Epithelial cell of proximal tubule (primary cell): ENCODE results near the gene ACOX3. TPM values are rescaled to one million over a fixed set of nuclear protein-coding genes. Genes with fewer than 3 reads are reported as not detected.
A peak's percentile ranks its signal among the peaks of the same experiment; 100 is the strongest.

Experiments
- DNase-seq: peaks from one replicate; pipeline ENCODE4 v3.0.0-alpha.2; 2011; ENCODE audit warnings: low read depth
- H3K4me3 ChIP-seq: 2 replicates; pipeline ENCODE4 v1.5.1; 2011; ENCODE audit warnings: low read depth, mild to moderate bottlenecking, low read length
- total RNA-seq: library from RNA; depleted of rRNA; stranded (reverse); fragments of >200 nt; gene quantifications from 2 replicates; pipeline ENCODE4 v1.2.3, GENCODE V29; 2015
- TF ChIP-seq, protein P1 (sequence below): conservative IDR thresholded peaks from 2 replicates; pipeline ENCODE4 v1.5.1; 2012; ENCODE audit warnings: low read depth, mild to moderate bottlenecking, low read length

Gene ACOX3
- total RNA-seq, 1 donor from 2014 or later = 10.5 TPM

DNA sequence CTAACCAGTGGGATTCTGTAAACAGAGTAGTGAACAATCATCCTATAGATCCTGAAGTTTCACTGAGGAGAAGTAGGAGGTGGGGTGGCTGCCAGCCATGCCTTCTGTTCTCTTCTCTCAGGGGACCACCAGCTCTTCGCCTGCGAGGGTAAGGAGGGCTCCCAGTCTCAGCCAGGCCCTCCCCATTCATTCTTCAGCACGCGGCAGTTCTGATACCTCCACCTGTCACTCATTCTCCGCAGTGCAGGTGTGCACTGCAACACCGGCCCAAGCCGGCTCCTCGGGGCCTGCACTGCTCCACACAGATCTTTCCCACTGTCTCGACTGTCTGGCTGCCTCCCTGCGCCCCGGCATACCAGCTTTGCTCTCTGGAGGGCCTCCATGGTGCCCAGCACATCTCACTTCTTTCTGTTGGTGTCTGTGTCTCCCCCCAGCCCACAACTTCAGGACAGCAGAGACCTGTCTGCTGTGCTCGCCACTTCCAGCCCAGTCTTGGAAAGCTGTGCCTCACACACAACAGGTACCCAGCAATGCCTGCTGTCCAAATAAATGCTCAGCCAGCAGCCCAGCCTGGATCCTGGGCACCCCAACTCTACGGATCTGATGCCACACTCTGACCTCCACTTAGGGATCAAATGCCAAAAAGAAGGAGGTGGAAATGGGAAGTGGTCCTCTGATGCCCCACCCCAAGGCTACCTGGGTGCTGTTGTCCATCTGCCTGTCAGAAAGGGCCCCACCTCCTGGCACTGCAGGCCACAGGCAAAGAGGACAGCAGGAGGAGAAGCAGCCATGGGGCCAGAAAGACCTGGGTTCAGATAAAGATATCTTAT, 29.0 kb downstream of the ACOX3 start:
- TF ChIP-seq, protein P1, sequence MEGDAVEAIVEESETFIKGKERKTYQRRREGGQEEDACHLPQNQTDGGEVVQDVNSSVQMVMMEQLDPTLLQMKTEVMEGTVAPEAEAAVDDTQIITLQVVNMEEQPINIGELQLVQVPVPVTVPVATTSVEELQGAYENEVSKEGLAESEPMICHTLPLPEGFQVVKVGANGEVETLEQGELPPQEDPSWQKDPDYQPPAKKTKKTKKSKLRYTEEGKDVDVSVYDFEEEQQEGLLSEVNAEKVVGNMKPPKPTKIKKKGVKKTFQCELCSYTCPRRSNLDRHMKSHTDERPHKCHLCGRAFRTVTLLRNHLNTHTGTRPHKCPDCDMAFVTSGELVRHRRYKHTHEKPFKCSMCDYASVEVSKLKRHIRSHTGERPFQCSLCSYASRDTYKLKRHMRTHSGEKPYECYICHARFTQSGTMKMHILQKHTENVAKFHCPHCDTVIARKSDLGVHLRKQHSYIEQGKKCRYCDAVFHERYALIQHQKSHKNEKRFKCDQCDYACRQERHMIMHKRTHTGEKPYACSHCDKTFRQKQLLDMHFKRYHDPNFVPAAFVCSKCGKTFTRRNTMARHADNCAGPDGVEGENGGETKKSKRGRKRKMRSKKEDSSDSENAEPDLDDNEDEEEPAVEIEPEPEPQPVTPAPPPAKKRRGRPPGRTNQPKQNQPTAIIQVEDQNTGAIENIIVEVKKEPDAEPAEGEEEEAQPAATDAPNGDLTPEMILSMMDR = no peak
- no peak overlapping the region for H3K4me3 ChIP-seq
- DNase-seq = no peak

DNA sequence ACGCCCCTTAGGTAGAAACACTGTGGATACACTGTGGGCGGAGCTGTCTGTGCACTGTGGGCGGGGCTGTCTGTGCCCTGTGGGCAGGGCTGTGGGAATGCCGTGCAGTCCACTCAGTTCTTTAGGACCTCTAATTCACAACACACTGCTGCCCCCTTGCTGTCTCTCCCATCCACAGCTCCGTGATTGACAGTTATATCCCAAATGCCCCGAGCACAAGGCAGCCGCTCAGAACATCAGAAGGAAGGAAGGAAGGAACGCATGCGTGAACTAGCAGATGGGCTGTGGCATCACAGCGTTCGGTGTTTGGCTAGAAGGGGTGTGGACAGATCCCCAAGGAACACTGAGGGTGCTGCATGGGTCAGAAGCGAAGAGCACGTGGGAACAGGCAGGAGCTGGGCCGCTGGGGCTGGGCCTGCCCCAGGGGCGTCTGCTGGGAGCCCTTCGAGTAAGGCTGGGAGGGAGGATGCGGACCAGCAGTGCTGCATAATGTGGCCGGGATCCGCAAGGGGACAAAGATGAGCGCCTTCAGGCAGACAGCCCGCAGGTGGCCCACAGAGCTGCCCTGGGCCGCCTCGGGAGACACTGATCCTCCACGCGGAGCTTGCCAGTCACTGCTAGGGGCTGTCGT, 29.8 kb downstream of the ACOX3 start:
- TF ChIP-seq, protein P1 = peak; percentile 47
- no peak for DNase-seq
- no peak overlapping the region for H3K4me3 ChIP-seq

DNA sequence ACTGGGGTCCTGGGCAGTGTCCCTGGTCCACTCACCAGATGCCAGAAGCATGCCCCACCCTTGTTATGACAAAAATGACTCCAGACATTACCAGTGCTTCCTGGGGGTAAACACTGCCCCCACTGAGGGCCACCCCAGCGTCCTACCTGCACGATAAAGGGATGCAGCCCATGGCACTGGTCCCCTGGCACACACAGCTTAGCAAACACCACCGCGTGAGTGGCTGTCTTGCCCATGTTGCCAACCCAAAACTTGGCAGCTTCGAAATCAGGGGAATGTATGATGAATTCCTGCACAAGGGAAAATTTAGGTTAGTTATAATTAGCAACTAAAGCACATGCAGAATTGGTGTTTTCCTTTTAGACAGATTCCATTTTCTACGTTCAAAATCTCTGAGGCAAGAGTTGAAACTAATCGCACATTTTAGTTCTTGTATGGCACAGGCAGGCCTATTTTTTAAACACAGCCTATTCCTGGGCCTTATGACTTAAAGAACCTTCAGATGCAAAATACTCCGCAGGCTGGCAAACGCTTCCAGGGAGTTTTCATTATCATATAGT, 30.4 kb downstream of the ACOX3 start:
- DNase-seq = no peak
- TF ChIP-seq, protein P1 = no peak
- no peak overlapping the region for H3K4me3 ChIP-seq

DNA sequence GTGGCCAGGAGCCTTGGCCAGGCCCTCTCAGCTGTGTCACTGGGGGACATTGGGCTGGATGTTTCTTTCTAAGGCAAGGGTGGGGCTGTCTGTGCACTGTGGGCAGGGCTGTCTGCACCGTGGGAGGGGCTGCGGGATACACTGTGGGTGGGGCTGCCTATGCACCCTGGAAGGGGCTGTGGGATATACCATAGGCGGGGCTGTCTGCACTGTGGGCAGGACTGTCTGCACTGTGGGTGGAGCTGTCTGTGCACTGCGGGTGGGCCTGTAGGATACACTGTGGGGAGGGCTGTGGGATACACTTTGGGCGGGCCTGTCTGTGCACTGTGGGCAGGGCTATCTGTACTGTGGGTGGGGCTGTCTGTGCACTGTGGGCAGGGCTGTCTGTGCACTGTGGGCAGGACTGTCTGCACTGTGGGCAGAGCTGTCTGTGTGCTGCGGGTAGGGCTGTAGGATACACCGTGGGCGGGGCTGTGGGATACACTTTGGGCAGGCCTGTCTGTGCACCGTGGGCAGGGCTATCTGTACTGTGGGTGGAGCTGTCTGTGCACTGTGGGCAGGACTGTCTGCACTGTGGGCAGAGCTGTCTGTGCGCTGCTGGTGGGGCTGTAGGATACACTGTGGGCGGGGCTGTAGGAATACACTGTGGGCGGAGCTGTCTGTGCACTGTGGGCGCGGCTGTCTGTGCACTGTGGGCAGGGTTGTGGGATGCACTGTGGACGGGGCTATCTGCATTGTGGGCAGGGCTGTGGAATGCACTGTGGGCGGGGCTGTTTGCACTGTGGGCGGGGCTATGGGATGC, 31.1 kb downstream of the ACOX3 start:
- H3K4me3 ChIP-seq = no peak overlapping the region
- DNase-seq = no peak
- TF ChIP-seq, protein P1 = no peak

DNA sequence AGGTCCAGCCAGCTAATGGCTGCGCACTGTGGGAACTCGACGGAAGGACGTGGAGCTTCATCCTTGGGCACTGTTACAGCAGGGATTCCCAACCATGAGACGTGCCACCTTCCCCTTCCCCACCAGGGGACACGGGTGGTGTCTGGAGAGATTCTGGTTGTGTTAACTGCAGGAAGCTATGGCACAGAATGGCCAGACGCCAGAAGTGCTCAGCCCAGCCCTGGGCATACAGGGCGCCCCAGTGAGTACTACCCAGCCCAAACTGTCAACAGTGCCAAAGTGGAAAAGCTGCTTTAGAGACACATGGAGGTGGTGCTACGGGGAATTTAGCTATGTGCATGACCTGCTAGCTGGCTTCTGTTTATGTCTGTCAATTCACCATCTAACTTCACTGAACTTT, 32.8 kb downstream of the ACOX3 start:
- TF ChIP-seq, protein P1 = no peak
- H3K4me3 ChIP-seq = no peak overlapping the region
- no peak for DNase-seq

DNA sequence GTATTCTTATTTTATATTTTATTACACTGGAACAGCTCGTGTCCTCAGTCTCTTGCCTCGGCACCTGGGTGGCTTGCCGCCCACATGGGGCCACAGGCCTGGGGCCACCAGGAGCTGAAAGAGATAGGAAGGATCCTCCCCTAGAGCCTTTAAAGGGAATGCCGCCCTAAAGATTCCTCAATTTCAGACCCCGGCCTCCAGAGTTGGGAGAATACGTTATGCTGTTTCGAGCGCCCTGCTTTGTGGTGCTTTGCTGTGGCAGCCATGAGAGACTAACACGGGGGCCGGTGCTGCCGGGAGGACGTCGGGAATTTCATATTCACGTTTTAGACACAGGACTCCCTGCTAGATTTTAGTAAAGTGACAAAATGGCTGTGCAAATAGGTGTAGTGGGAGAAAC, 33.2 kb downstream of the ACOX3 start:
- no peak for DNase-seq
- TF ChIP-seq, protein P1 = no peak
- H3K4me3 ChIP-seq = no peak overlapping the region
